HCEC 1CT (cell line): ENCODE measurements around the gene ABCB9.
"Not testable (repeated sequence)": the region's sequence is repeated elsewhere in the genome, so short reads cannot be mapped to it uniquely, and the experiment has no call there.

Experiments
- DNase-seq: peaks from one replicate; pipeline ENCODE4 v3.0.0-alpha.2; 2017

ABCB9 gene

DNA sequence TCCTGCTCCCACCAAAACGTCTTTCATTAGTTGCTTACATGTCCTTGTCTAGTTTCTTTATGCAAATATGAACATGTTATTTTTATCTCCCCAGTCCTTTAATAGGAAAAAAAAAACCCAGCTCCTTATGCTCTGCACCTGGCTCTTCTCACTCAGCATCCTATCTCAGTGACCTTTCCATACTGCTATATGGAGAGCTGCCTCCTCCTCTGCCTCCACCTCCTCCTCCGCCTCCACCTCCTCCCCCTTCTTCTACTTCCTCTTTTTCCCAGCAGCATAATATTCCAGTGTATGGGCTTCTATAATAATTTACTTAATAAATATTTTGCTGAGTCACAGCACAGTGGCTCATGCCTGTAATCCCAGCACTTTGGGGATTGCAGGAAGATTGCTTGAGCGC is 31.5 kb downstream of the ABCB9 start:
- DNase-seq, result no peak

DNA sequence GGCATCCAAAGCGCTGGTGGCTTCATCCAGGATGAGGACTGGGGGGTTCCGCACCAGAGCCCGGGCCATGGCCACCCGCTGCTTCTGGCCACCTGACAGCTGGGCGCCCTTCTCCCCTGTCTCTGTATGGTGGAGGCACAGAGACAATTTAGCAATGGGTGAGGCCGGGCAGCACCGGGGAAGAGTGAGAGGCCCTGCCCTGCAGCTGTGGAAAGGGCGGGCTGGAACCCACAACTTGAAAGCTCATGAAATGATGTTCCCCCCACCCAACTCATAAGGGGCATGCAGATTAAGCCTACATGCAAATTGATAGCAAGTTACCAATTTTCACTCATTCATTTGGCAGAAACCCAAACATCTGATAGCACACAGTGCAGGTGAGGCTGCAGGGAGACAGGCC is 34.1 kb downstream of the ABCB9 start:
- DNase-seq, result no peak

DNA sequence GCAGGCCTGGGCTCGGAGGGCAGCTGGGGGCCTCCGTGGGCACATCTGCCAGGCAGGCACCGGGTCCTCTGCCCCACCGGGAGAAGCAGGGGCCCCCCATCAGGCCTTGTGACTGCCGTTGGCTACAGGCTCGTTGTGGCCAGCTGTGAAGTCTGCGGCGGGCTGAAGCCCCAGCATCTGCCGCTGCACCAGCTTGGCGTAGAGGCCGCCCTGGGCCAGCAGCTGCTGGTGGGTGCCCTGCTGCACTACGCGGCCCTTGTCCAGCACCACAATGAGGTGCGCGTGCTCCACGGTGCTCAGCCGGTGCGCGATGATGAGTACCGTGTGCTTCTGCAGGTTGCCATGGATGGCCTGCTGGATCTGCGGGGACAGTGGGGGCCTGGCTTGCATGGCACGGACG is 36.5 kb downstream of the ABCB9 start:
- DNase-seq, result no peak

DNA sequence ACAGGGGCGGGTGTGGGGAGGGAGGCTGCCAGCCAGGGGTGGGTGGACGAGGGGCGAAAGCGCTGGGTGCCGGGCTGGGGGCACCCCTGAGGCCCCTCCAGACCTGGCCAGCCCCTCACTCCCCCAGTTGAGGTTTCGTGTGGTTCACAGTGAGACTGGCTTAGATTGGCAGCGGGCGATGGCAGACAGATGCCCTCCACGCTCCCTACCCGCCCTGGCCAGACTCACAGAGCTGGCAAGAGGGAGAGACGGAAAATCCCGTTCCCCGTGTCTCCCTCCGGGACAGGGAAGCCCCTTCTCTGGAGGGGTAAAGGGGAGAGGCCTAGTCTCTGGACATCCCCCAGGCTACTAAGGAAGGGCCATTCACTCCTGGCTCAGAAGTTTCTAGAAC is 37.1 kb downstream of the ABCB9 start:
- DNase-seq, result no peak

DNA sequence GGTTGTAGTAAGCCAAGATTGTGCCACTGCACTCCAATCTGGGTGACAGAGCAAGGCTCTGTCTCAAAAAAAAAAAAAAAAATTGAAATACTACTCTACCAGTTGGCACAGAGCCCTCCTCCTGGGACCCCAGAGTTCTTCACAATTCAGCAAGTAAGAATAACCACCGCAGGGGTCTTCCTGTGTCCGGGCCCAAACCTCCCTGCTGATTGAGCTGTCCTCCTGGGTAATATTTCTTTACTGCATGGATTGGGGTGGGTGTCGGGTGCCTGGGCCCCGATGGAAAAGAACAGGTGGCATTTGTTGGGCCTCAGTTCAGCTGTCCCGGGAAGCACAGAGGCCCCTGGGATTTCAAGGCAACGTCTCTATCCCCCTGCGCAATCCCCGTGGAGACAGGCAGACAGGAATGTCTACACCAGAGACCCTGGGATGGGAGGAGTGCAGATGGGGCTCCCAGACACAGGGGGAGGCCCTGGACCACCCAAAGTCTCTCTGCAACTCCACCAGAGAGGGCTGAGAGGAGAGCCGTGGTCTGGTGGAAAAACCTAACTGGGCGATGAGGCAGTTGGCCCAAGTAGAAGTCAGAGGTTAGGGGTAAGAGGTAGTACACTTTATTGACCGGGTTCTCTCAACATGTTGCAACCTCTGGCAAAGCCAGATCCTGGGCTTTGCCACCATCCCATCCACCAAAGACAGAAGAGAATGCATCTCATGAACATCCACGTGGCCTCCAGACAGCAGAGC is 37.7 kb downstream of the ABCB9 start:
- DNase-seq, result no peak

DNA sequence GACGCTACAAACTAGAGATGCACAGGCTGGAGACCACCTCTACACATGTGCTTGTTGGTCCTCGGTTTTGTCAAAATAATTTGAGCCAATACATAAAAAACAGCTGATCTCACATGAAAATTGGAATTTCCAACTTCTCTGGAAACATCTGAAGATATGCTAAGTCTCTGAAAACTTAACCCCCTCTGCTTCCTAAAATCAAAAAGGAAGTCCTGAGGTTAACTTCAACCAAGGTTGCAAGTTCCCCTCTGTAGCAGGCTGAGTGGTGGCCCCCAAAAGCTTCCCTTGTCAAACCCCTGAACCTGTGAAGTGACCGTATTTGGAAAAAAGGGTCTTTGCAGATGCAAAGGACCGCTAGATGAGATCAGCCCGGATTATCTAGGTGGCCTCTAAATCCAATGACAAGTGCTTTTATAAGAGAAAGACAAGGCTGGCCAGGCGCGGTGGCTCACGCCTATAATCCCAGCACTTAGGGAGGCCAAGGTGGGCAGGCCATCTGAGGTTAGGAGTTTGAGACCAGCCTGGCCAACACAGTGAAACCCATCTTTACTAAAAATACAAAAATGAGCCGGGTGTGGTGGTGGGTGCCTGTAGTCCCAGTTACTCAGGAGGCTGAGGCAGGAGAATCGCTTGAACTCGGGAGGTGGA is 38.4 kb downstream of the ABCB9 start:
- no peak for DNase-seq

DNA sequence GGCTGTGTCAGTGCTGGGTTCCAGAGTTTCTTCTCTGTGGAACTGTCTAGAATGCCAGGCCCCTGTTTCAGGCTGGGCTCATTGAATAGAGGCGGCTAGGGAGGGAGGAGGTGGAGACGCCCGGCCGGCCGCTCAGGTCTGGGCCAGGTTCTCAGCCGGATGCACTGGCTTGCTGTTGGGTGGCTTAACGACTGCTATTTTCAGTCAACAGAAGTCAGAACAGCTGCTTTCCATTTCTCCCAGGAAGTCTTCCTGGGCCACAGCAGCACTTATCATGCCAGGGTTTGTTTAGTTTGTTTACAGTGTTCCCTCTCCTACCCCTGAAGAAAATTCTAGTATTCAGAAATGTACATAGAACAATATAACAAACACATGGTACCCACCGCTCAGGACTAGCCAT is 44.3 kb downstream of the ABCB9 start:
- DNase-seq, result no peak

DNA sequence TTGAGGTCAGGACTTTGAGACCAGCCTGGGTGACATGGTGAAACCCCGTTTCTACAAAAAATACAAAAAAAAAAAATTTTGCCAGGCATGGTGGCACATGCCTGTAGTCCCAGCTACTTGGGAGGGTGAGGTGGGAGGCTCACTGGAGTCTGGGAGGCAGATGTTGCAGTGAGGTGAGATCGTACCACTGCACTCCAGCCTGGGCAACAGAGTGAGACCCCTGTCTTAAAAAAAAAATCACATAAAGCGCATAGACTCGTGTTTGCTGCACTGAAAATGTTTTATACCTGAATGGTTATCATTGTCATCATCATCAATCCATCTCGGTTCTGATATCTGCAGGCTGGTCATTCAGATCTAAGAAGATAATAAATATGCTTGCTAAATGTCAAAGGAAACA is 45.6 kb downstream of the ABCB9 start:
- no peak for DNase-seq

DNA sequence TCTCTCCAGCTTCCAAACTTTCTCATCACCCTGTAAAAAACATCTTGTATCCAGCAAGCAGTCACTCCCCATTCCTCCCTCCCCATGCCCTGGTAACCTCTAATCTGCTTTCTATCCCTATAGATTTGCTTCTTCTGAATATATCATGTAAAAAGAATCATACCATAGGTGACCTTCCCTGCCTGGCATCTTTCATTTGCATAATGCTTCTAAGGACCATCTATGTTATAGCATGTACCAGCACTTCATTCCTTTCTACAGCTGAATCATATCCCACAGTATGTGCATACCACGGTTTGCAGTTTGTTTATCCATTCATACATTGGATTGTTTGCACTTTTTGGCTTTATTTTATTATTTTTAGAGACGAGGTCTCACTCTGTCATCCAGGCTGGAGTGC is 47.4 kb downstream of the ABCB9 start:
- DNase-seq, result peak; percentile 30

DNA sequence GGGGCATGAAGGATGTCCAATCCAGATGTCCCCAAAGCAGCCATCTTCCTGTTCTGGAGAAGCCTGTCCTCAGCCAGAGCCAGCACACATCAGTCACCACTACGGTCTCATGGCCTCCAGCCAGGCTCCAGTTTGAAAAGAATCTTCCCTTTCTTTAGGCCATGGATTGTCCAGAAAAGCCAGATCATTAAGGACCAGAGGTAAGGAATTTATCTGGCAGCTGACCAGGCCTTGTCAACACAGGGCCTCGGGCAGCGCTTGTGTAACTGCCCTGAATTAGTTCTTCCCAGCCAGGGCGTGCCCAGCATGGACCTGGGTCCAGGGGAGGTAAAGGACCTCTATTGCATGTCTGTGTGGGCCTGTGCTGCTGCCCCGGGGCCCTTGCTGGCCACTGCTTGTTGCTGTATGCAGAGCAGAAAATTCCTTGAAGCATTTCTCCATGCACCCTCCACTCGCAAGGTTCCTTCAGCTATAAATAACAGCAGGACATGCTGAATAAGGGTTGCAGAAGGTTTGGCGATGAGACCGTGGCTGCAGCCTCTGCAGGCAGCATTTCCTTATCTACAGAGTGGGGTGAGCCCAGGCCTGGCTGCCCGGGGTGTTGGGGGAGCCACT is 48.6 kb downstream of the ABCB9 start:
- DNase-seq, result peak; percentile 24

DNA sequence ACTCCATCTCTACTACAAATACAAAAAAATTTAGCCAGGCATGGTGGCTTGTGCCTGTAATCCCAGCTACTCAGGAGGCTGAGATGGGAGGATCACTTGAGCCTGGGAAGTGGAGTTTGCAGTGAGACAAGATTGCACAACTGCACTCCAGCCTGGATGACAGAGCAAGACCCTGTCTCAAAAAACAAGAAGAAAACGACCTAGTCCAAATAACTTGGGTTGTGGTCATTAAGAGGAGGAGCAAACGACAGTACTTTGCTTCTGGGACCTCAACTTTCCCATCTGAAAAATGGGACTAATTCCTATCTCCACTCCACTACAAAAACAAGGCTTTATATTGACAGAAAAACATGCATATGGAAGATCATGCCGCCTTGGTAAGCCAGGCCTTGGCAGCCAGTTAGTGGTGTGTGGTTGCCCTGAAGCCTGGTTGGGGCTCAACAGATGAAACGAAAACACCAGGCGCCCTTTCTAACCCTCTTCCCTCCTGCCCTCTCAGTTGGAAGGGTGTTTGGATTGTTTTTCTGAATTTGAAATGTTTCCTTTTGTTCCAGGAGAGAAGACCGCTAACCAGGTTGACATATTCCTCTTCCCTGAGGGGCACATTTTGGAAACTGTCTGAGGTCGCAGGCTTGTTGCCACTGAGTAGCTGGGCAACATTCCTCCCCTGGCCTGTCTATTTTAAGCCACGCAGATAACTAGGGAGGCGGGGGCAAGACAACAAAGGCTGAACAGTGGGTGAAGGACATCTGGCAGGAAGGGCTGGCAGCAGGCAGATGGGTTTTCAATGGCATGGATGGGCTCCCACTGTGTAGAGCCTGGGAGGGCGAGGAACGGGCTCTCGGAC is 56.6 kb downstream of the ABCB9 start:
- no peak for DNase-seq

DNA sequence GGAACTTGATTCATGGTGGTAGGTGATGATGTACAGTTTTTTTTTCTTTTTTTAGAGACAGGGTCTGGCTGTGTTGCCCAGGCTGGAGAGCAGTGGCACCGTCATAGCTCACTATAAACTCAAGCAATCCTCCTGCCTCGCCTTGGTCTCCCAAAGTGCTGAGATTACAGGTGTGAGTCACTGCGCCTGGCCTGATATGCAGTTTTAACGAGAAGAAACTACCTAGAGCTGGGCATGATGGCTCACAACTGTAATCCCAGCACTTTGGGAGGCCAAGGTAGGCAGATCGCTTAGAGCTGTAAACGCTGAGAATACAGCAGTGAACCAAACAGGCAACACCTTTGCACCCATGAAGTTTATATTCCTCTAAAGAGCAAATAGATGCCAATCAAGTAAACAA is 57.3 kb downstream of the ABCB9 start:
- no peak for DNase-seq

DNA sequence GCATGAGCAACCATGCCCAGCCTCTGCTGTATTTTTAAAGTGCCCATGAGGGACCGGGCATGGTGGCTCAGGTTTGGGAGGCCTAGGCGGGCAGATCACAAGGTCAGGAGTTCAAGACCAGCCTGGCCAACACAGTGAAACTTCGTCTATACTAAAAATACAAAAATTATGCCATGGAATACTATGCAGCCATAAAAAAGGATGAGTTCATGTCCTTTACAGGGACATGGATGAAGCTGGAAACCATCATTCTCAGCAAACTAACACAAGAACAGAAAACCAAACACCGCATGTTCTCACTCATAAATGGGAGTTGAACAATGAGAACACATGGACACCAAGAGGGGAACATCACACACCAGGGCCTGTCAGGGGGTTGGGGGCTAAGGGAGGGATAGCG is 61.0 kb downstream of the ABCB9 start:
- DNase-seq, result not testable (repeated sequence)

DNA sequence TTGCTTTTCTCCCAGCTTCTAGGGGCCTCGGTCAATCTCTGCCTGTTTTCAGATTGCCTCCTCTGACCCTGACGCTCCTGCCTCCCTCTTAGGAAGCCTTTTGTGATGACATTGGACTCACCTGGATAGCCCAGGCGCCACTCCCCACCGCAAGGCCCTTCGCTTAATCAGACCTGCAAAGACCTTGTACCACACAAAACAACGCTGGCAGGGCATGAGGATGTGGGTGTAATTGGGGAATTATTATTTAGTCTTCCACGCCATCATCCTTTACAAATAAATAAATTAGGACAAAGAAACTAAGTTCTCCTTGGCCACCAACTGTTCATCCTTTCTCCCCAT is 62.6 kb downstream of the ABCB9 start:
- DNase-seq, result no peak

DNA sequence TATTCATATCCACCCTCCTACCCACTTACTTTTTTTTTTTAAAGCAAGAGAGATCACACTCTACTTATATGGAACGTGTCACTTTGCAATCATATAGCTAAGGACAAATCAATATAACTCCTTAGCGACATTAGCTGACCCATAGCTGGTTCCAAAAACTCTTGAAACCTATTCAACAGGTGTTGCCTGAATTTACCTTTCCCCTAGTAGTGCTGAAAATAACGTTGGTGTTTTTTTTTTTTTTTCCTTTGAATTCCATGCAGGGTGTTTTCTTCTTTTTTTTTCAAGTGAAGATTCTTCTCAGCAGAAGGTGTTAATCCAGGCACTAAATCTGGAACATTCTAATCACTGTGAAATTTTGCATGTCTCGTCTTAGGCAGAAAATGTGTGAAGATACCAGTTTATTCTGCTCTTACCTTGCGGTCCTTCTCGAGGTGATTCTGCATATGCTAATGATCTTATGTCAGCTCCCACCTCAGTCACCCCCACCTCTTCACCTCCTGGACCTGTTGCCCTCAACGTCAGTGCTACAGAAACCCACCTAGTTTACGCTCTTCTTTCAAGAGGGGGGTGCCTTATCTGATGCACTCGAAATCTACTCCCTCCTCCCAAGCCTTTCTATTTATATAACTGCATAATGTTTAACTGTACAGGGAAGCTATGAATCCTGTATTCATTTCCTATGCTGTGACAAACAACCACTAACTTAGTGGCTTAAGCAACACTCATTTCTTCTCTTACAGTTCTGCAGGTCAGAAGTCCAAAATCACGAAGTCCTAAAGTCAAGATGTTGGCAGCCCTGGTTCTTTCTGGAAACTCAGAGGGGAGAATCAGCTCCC is 63.2 kb downstream of the ABCB9 start:
- DNase-seq, result no peak

DNA sequence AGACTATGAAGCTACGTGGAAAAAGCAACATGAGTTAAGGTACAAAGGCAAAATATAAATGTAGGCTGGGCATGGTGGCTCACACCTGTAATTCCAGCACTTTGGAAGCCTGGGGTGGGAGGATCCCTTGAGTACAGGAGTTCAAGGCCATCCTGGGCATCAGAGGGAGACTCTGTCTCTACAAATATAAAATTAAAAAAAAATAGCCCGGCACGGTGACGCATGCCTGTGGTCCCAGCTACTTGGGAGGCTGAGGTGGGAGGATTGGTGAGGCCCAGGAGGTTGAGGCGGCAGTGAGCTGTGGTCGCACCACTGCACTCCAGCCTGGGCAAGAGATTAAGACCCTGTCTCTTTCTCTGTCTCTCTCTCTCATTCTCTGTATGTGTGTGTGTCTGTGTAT is 66.4 kb downstream of the ABCB9 start:
- no peak for DNase-seq

DNA sequence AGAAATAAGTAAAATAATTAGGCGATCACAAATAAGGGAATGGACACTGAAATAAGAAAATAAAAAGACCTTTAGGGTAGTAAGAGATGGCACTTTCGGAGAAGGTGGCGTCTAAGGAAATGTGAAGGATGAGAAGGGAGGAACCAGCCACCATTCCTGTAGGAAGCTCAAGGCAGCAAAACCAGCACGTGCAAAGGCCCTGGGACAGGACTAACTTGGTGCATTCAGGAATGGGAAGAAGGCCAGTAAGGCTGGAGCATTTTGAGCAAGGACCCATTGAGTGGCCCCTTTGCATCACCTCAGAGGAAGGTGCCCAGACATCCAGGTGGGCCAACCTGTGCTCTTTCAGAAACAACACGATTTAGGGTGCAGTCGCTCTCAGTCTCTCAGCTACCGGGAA is 69.6 kb downstream of the ABCB9 start:
- DNase-seq, result no peak

DNA sequence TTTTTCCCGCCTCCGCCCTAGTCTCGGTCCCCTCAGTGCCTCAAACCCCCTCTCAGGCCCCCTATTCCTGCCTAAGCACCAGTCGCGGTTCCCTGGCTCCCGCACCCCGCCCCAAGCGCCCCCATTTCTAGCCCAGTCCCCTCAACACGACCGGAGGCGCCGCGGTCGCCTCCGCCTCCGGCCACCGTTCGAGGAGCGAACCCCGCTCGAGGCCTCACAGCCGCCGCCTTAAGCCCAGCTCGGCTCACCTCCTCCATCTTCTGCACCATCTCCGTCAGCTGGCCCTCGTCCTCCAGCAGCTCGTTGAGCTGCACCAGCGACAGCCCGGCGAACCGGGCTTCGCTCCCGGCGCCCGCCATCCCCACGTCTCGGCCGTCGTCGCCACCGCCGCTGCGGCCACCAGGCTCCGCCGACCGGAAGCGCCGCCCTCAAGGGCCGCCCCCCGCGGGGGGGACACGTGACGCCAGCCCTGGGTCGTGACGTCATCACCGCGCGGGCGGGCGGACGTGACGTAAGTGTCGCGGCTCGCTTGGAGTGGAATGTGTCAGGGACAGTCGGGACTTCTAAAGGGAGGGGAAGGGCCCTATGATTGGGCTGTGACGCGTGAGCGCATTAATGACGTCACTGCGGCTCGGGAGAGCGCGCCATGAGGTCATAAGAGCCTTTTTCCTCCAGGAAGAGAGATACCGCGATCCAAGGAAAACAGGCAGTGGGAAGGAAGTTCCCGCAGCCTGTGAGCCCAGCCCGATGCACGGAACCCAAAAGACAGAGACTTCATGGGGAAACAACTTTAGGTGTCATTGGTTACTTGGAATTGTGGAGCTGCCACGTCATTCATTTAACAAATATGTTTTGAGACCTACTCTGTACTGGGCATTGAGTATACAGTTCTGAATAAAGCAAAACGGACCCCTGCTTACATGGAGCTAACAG is 70.3 kb downstream of the ABCB9 start, which contains the start of gene VPS37B:
TSS of gene VPS37B (minus strand) at position 421 of the 933 bp plus-strand sequence. CDS start at position 359, 62 bp downstream.
- DNase-seq, result peak; percentile 78

DNA sequence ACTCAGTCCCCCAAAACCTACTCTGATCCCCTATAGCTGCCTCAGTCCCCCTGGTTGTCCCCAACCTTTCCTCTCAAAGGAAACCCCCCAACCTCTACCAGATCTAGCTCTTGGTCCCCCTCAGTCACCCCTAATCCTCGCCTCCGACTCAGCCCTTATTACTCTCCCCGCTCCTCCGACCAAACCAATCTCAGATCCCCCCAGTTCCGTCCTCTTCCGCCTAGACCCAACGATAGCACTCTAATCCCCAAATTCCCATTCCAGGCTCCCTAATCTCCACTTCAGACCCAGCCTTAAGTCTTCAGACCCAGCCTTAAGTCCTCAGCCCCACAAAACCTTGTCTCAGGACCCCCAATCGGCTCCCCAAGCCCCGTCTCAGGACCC is 71.0 kb downstream of the ABCB9 start:
- DNase-seq, result no peak

DNA sequence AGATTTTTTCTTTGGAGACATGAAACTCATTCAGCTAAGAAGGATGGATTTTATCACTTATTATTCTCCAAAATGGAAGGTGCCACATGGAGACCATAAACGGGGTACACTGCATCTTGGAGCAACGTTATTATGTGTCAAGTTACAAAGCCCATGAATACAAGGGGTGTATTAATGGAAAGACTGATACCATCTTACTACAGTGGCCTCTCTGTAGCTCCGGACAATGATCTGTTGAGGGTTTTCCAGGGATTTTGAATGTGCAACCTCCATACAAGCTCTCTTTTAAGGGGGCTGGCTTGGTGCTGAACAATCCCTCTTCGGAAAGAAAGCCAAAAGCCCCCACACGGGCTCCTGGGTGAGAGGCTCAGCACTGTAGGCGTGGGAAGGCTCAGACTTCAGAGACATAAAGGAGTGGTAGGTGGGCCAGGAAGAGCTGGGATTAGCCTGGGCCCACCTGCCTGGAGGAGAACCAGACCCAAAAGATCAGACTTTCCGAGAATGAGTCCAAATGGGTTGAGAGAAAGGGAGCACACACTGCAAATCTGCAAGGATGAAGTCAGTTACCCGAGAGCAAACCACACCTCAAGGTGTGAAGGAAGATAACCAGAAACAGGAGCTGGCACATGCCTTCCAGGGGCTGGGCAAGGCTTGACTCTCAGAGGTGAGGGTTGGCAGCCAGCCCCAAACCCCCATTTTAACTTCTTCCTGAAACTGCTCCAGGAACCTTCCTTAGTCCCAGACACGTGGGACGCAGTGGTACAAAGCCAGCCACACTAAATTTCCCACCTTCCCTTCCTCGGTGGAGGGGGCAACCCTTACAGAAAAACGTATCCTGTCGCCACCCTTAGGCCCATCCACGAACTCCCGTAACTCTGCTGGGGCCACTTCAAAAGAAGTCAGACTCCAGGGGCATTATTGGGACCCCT is 71.8 kb downstream of the ABCB9 start:
- DNase-seq, result no peak
